ENCODE measurements around the gene ISM1.

- TF ChIP-seq BACH2 (CRISPR knock-in tag; IDR thresholded peaks at IDR 0.05; ENCODE audit: borderline replicate concordance) (no peak), OSR1 (CRISPR knock-in tag; IDR thresholded peaks at IDR 0.05) (no peak), PATZ1 (CRISPR knock-in tag; IDR thresholded peaks at IDR 0.05; ENCODE audit: borderline replicate concordance) (no peak), CREB5 (CRISPR knock-in tag; IDR thresholded peaks at IDR 0.05; ENCODE audit: low read depth) (no peak), GLIS3 (CRISPR knock-in tag; IDR thresholded peaks at IDR 0.05) (no peak), ZFP30 (CRISPR knock-in tag; IDR thresholded peaks at IDR 0.05) (no peak)
Measured at GRCh38 chr20:13284830-13285229, 63.8 kb downstream of the ISM1 start.
